Measurements from ENCODE around the gene KIFC1. TPM values are rescaled to one million over a fixed set of nuclear protein-coding genes. Genes with fewer than 3 reads are reported as not detected.

KIFC1 gene
- total and polyA plus RNA-seq, 9 of the 15 experiments (the other 6 are each of a cell fraction or from before 2014, with no cell fraction given), result 1.3 to 95.2 (median 76.9) TPM

DNA sequence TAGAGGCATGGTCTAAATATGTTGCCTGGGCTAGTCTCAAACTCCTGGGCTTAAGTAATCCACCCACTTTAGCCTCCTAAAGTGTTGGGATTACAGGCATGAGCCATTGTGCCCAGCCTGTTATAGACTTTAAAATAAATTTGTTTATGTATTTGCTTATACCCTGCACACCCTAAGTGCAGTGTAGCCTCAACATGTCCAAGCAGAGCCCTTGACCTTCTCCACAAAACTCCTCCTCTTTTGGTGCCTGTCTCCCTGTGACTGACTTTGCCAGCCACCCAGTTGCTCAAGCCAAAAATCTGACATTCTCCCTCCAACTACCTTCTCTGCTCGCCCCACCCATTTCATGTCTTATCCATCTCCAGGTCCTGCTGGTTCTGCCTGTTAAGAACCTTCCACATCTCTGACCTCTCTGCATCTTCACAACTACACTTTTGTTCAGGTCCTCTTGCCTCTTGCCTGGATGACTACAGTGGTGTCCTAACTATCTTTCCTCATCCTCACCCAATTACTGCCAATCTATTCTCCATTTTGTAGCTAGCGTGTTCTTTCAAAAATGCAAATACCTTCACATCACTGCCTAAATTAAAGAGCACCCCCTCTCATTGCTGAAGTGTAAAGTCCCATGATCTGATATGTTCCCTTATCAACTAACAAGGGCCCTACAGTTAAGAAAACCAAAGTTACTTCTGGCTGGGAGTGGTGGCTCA is 11.2 kb upstream of the KIFC1 start (continued):
- TF ChIP-seq, protein P1, sequence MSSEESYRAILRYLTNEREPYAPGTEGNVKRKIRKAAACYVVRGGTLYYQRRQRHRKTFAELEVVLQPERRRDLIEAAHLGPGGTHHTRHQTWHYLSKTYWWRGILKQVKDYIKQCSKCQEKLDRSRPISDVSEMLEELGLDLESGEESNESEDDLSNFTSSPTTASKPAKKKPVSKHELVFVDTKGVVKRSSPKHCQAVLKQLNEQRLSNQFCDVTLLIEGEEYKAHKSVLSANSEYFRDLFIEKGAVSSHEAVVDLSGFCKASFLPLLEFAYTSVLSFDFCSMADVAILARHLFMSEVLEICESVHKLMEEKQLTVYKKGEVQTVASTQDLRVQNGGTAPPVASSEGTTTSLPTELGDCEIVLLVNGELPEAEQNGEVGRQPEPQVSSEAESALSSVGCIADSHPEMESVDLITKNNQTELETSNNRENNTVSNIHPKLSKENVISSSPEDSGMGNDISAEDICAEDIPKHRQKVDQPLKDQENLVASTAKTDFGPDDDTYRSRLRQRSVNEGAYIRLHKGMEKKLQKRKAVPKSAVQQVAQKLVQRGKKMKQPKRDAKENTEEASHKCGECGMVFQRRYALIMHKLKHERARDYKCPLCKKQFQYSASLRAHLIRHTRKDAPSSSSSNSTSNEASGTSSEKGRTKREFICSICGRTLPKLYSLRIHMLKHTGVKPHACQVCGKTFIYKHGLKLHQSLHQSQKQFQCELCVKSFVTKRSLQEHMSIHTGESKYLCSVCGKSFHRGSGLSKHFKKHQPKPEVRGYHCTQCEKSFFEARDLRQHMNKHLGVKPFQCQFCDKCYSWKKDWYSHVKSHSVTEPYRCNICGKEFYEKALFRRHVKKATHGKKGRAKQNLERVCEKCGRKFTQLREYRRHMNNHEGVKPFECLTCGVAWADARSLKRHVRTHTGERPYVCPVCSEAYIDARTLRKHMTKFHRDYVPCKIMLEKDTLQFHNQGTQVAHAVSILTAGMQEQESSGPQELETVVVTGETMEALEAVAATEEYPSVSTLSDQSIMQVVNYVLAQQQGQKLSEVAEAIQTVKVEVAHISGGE (CRISPR knock-in tag; IDR thresholded peaks at IDR 0.05), result peak in 1 of 3 experiments; percentile 45; a peak in 1 of 6 replicates
- TF ChIP-seq SAFB (IDR thresholded peaks at IDR 0.05; ENCODE audit: borderline replicate concordance, low read depth, low read length) (no peak), ZSCAN29 (IDR thresholded peaks at IDR 0.05) (no peak), CBX2 (IDR thresholded peaks at IDR 0.05; ENCODE audit: insufficient read depth, low read length, poor library complexity, severe bottlenecking) (no peak), RBM22 (IDR thresholded peaks at IDR 0.05; ENCODE audit: low read depth, low read length, poor library complexity, severe bottlenecking) (no peak), LEF1 (IDR thresholded peaks at IDR 0.05) (peak; percentile 58), CBFA2T2 (conservative IDR thresholded peaks at IDR 0.05) (peak; percentile 46), ZNF165 (CRISPR knock-in tag; IDR thresholded peaks at IDR 0.05; ENCODE audit: borderline replicate concordance) (no peak), HDAC2 (IDR thresholded peaks at IDR 0.05) (peak; percentile 89; the same call in 1 of the 2 replicates), MTA2 (IDR thresholded peaks at IDR 0.05; ENCODE audit: low read depth) (0 out of 2 replicates have a peak, but pooled peaks have one; percentile 11), NR2C2 (CRISPR knock-in tag; IDR thresholded peaks at IDR 0.05) (no peak), NR2C2 (tag; IDR thresholded peaks at IDR 0.05) (peak; percentile 53; the same call in 1 of the 2 replicates), CXXC5 (CRISPR knock-in tag; IDR thresholded peaks at IDR 0.05) (0 out of 2 replicates have a peak, but pooled peaks have one; percentile 33), NRF1 (conservative IDR thresholded peaks at IDR 0.05 in 1 of 2, IDR thresholded peaks at IDR 0.05 in 1 of 2) (0 out of 4 replicates have a peak, but pooled peaks of 1 of the 2 experiments have one; percentile 23), ARID1B (IDR thresholded peaks at IDR 0.05) (peak; percentile 82), NFIX (CRISPR knock-in tag; IDR thresholded peaks at IDR 0.05; ENCODE audit: low read depth) (no peak), DPF2 (IDR thresholded peaks at IDR 0.05) (peak; percentile 80)
- TF ChIP-seq, protein P2, sequence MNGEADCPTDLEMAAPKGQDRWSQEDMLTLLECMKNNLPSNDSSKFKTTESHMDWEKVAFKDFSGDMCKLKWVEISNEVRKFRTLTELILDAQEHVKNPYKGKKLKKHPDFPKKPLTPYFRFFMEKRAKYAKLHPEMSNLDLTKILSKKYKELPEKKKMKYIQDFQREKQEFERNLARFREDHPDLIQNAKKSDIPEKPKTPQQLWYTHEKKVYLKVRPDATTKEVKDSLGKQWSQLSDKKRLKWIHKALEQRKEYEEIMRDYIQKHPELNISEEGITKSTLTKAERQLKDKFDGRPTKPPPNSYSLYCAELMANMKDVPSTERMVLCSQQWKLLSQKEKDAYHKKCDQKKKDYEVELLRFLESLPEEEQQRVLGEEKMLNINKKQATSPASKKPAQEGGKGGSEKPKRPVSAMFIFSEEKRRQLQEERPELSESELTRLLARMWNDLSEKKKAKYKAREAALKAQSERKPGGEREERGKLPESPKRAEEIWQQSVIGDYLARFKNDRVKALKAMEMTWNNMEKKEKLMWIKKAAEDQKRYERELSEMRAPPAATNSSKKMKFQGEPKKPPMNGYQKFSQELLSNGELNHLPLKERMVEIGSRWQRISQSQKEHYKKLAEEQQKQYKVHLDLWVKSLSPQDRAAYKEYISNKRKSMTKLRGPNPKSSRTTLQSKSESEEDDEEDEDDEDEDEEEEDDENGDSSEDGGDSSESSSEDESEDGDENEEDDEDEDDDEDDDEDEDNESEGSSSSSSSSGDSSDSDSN (IDR thresholded peaks at IDR 0.05; ENCODE audit: borderline replicate concordance in 1 of 2, low read depth in 2 of 2, low read length in 2 of 2), result no peak
- TF ChIP-seq, protein P3, sequence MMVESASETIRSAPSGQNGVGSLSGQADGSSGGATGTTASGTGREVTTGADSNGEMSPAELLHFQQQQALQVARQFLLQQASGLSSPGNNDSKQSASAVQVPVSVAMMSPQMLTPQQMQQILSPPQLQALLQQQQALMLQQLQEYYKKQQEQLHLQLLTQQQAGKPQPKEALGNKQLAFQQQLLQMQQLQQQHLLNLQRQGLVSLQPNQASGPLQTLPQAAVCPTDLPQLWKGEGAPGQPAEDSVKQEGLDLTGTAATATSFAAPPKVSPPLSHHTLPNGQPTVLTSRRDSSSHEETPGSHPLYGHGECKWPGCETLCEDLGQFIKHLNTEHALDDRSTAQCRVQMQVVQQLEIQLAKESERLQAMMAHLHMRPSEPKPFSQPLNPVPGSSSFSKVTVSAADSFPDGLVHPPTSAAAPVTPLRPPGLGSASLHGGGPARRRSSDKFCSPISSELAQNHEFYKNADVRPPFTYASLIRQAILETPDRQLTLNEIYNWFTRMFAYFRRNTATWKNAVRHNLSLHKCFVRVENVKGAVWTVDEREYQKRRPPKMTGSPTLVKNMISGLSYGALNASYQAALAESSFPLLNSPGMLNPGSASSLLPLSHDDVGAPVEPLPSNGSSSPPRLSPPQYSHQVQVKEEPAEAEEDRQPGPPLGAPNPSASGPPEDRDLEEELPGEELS (CRISPR knock-in tag; IDR thresholded peaks at IDR 0.05; ENCODE audit: borderline replicate concordance), result 0 out of 2 replicates have a peak, but pooled peaks have one; percentile 23
